NT2/D1 (cell line): ENCODE measurements around the gene CCDC74A.
"Not testable (repeated sequence)": the region's sequence is repeated elsewhere in the genome, so short reads cannot be mapped to it uniquely, and the experiment has no call there.

Experiments
- DNase-seq: peaks from one replicate; pipeline ENCODE4 v3.0.0-alpha.2; 2011; ENCODE audit warnings: low read depth, low spot score
- H3K27me3 ChIP-seq: 2 replicates; pipeline ENCODE4 v1.6.0; 2011; ENCODE audit warnings: mild to moderate bottlenecking; ENCODE audit not compliant: insufficient read length, insufficient read depth
- H3K36me3 ChIP-seq: 2 replicates; pipeline ENCODE4 v1.6.1; 2011; ENCODE audit warnings: mild to moderate bottlenecking, low read length, mixed read lengths; ENCODE audit not compliant: insufficient read depth, insufficient read length
- H3K4me1 ChIP-seq: 2 replicates; pipeline ENCODE4 v1.5.1; 2011; ENCODE audit not compliant: insufficient read depth, insufficient read length
- H3K4me3 ChIP-seq: 2 replicates; pipeline ENCODE4 v1.5.1; 2011; ENCODE audit warnings: low read depth; ENCODE audit not compliant: insufficient read length
- H3K9ac ChIP-seq: 2 replicates; pipeline ENCODE4 v1.6.0; 2011; ENCODE audit warnings: low read depth; ENCODE audit not compliant: insufficient read length
- H3K9me3 ChIP-seq: 2 replicates; pipeline ENCODE4 v1.5.1; 2011; ENCODE audit warnings: mild to moderate bottlenecking, low read length; ENCODE audit not compliant: insufficient read depth
- SUZ12 ChIP-seq: IDR thresholded peaks from 2 replicates; pipeline ENCODE4 v1.6.1; 2011; ENCODE audit not compliant: insufficient read length, insufficient read depth; ENCODE audit errors: extremely low read depth
- YY1 ChIP-seq: IDR thresholded peaks from 2 replicates; pipeline ENCODE4 v1.6.1; 2011; ENCODE audit not compliant: insufficient read length, insufficient read depth
- ZNF274 ChIP-seq: IDR thresholded peaks from 2 replicates; pipeline ENCODE4 v1.6.1; 2011; ENCODE audit warnings: mild to moderate bottlenecking, low read depth, low read length

The CCDC74A gene

GRCh38 chr2:131504082-131504750 lies 23.5 kb upstream of the CCDC74A start:
- H3K4me3 ChIP-seq, DNase-seq, H3K9me3 ChIP-seq, H3K27me3 ChIP-seq, H3K4me1 ChIP-seq, H3K9ac ChIP-seq: not testable (repeated sequence)
- peaks cover 95% of the 10 kb centered on the region for H3K36me3 ChIP-seq

GRCh38 chr2:131509615-131510014 lies 18.1 kb upstream of the CCDC74A start:
- H3K27me3 ChIP-seq: no peaks in the 10 kb centered on the region
- H3K9ac ChIP-seq: no peak overlapping the region
- peaks cover 81% of the 10 kb centered on the region for H3K36me3 ChIP-seq
- no peak overlapping the region for H3K4me3 ChIP-seq
- H3K4me1 ChIP-seq: no peaks in the 10 kb centered on the region
- H3K9me3 ChIP-seq: no peaks in the 10 kb centered on the region
- TF ChIP-seq SUZ12 (no peak), YY1 (no peak), ZNF274 (no peak)
- no peak for DNase-seq

GRCh38 chr2:131511291-131511968 lies 16.3 kb upstream of the CCDC74A start:
- not testable (repeated sequence) for H3K4me3 ChIP-seq, H3K4me1 ChIP-seq, H3K9me3 ChIP-seq, H3K27me3 ChIP-seq, DNase-seq, H3K9ac ChIP-seq
- H3K36me3 ChIP-seq: peaks cover 78% of the 10 kb centered on the region

- peaks cover 78% of the 10 kb centered on the region for H3K36me3 ChIP-seq
- H3K9ac ChIP-seq, DNase-seq, H3K9me3 ChIP-seq, H3K4me3 ChIP-seq, H3K27me3 ChIP-seq, H3K4me1 ChIP-seq: not testable (repeated sequence)
Observed at GRCh38 chr2:131511969-131512870, 15.5 kb upstream of the CCDC74A start.

GRCh38 chr2:131514408-131515166 lies 13.1 kb upstream of the CCDC74A start:
- H3K9me3 ChIP-seq, H3K27me3 ChIP-seq, H3K4me1 ChIP-seq, H3K9ac ChIP-seq, DNase-seq, H3K4me3 ChIP-seq: not testable (repeated sequence)
- H3K36me3 ChIP-seq: peaks cover 79% of the 10 kb centered on the region

GRCh38 chr2:131515235-131515634 lies 12.5 kb upstream of the CCDC74A start:
- not testable (repeated sequence) for H3K27me3 ChIP-seq, H3K4me3 ChIP-seq, H3K9me3 ChIP-seq, H3K9ac ChIP-seq, H3K4me1 ChIP-seq, DNase-seq
- peaks cover 79% of the 10 kb centered on the region for H3K36me3 ChIP-seq

- Histone ChIP-seq H3K4me3 (no peak overlapping the region), H3K36me3 (peaks cover 83% of the 10 kb centered on the region), H3K9me3 (no peaks in the 10 kb centered on the region), H3K4me1 (no peaks in the 10 kb centered on the region), H3K9ac (no peak overlapping the region), H3K27me3 (no peaks in the 10 kb centered on the region)
- no peak for TF ChIP-seq YY1
- no peak for TF ChIP-seq ZNF274
- no peak for TF ChIP-seq SUZ12
- DNase-seq: no peak
Observed at GRCh38 chr2:131516011-131516410, 11.7 kb upstream of the CCDC74A start.

GRCh38 chr2:131516621-131517020 lies 11.1 kb upstream of the CCDC74A start:
- H3K9ac ChIP-seq, H3K4me1 ChIP-seq, H3K27me3 ChIP-seq, H3K4me3 ChIP-seq, H3K9me3 ChIP-seq, DNase-seq: not testable (repeated sequence)
- H3K36me3 ChIP-seq: peaks cover 82% of the 10 kb centered on the region
